ENCODE measurements around the gene COA1. TPM values are rescaled to one million over a fixed set of nuclear protein-coding genes. Genes with fewer than 3 reads are reported as not detected.

The COA1 gene
- polyA plus RNA-seq, 3 donors: 25.6 to 57.8 (median 56.2) TPM

DNA sequence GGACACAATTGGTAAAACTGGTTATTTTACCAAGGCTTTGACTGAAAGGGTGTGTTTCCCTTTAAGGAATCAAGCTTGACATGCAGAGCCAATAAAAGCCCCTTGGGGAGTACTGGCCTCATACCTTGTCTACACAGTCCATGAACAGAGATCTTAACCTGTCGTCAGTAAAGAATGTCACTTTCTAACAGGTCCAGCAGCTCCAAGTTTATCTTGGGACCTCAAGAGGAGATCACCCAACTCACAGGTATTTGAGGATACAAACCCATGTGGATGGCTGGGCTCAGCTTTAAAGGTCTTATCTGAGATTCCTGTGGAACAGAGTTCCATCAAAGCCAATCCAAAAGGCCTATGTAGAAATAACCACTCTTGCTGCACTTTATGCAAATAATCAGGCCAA is 61.3 kb downstream of the COA1 start:
- H3K9ac ChIP-seq (ENCODE audit: insufficient read depth, low read length, poor library complexity, severe bottlenecking): no peak overlapping the region
- no peak overlapping the region for H2AFZ ChIP-seq (ENCODE audit: insufficient read depth, low read depth, low read length, poor library complexity, severe bottlenecking)
- H3K36me3 ChIP-seq (replicated peaks in 1 of 2; ENCODE audit: control insufficient read depth in 1 of 2, insufficient read depth in 2 of 2, low read length in 2 of 2): peaks cover 0 to under 1% of the 10 kb centered on the region in 2 donors
- TF ChIP-seq, protein P1, sequence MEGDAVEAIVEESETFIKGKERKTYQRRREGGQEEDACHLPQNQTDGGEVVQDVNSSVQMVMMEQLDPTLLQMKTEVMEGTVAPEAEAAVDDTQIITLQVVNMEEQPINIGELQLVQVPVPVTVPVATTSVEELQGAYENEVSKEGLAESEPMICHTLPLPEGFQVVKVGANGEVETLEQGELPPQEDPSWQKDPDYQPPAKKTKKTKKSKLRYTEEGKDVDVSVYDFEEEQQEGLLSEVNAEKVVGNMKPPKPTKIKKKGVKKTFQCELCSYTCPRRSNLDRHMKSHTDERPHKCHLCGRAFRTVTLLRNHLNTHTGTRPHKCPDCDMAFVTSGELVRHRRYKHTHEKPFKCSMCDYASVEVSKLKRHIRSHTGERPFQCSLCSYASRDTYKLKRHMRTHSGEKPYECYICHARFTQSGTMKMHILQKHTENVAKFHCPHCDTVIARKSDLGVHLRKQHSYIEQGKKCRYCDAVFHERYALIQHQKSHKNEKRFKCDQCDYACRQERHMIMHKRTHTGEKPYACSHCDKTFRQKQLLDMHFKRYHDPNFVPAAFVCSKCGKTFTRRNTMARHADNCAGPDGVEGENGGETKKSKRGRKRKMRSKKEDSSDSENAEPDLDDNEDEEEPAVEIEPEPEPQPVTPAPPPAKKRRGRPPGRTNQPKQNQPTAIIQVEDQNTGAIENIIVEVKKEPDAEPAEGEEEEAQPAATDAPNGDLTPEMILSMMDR (IDR thresholded peaks at IDR 0.05): no peak
- H3K36me3 Mint-ChIP-seq: peaks cover 17 to 27% of the 10 kb centered on the region in 2 donors
- peaks cover 13% of the 10 kb centered on the region for H4K20me1 ChIP-seq (ENCODE audit: insufficient read depth, low read length)
- no peak overlapping the region for H3K4me3 Mint-ChIP-seq
- no peaks in the 10 kb centered on the region for H3K27me3 ChIP-seq (ENCODE audit: control insufficient read depth in 2 of 2, insufficient read depth in 2 of 2, low read length in 2 of 2)
- H3K27ac ChIP-seq (ENCODE audit: low read depth in 1 of 2, low read length in 2 of 2): no peak overlapping the region
- intact Hi-C loops (cut with micrococcal nuclease): no loop called here
- H3K4me1 ChIP-seq (ENCODE audit: control insufficient read depth in 1 of 2, insufficient read depth in 2 of 2, low read length in 2 of 2): no peaks in the 10 kb centered on the region
- peaks cover 10 to 25% (median 19%) of the 10 kb centered on the region in 7 donors for H3K9me3 Mint-ChIP-seq
- peaks cover 6 to 16% of the 10 kb centered on the region in 2 donors for H3K9me3 ChIP-seq (replicated peaks in 1 of 2; ENCODE audit: control insufficient read depth in 1 of 2, insufficient read depth in 1 of 2, low read length in 2 of 2)
- H3K4me2 ChIP-seq (replicated peaks; ENCODE audit: extremely low read depth, low read length, poor library complexity, severe bottlenecking): no peak overlapping the region
- peaks cover 8% of the 10 kb centered on the region for H3K4me1 Mint-ChIP-seq
- peaks cover 83% of the 10 kb centered on the region for H3K79me2 ChIP-seq (ENCODE audit: insufficient read depth, low read length)
- H3K27ac Mint-ChIP-seq: no peak overlapping the region
- no peak overlapping the region for H3K4me3 ChIP-seq (replicated peaks in 1 of 3; ENCODE audit: low read depth in 2 of 3, low read length in 3 of 3)
- no peaks in the 10 kb centered on the region for H3K27me3 Mint-ChIP-seq (ENCODE audit: low read depth in 3 of 3)
- DNase-seq: no peak
- 90% methylated on average over 1 of the region's 1 CpG for WGBS (ENCODE audit: insufficient coverage)

DNA sequence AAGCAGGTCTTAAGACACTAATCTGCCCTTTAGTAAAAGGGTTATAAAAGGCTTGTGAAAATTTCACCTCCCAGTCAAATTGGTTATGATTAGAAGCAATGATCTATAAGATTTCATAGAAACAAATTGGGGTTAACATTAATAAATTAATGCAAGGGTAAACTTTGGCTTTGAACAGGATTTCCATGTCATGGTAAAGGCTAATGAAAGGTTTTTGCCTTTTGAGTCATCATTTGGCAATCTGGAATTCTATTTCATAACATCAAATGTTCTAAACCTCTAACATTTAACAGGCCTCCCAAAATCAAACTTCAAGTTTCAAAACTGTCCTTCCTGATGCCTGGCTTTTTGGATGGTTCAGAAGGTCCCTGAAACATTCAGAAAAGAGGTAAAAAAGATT is 62.4 kb downstream of the COA1 start:
- Mint-ChIP-seq H3K36me3 (peaks cover 20 to 33% of the 10 kb centered on the region in 2 donors), H3K4me1 (peaks cover 8% of the 10 kb centered on the region), H3K27me3 (ENCODE audit: low read depth in 3 of 3) (no peaks in the 10 kb centered on the region), H3K27ac (no peak overlapping the region), H3K9me3 (peaks cover under 1 to 15% (median 12%) of the 10 kb centered on the region in 7 donors), H3K4me3 (no peak overlapping the region)
- TF ChIP-seq, protein P1 (IDR thresholded peaks at IDR 0.05): no peak
- Histone ChIP-seq H3K9me3 (replicated peaks in 1 of 2; ENCODE audit: control insufficient read depth in 1 of 2, insufficient read depth in 1 of 2, low read length in 2 of 2) (peaks cover 3 to 10% of the 10 kb centered on the region in 2 donors), H3K36me3 (replicated peaks in 1 of 2; ENCODE audit: control insufficient read depth in 1 of 2, insufficient read depth in 2 of 2, low read length in 2 of 2) (peaks cover 2 to 7% of the 10 kb centered on the region in 2 donors), H4K20me1 (ENCODE audit: insufficient read depth, low read length) (peaks cover 13% of the 10 kb centered on the region), H3K79me2 (ENCODE audit: insufficient read depth, low read length) (peaks cover 79% of the 10 kb centered on the region), H3K9ac (ENCODE audit: insufficient read depth, low read length, poor library complexity, severe bottlenecking) (no peak overlapping the region), H2AFZ (ENCODE audit: insufficient read depth, low read depth, low read length, poor library complexity, severe bottlenecking) (no peak overlapping the region), H3K4me1 (ENCODE audit: control insufficient read depth in 1 of 2, insufficient read depth in 2 of 2, low read length in 2 of 2) (no peaks in the 10 kb centered on the region), H3K27me3 (ENCODE audit: control insufficient read depth in 2 of 2, insufficient read depth in 2 of 2, low read length in 2 of 2) (no peaks in the 10 kb centered on the region), H3K27ac (ENCODE audit: low read depth in 1 of 2, low read length in 2 of 2) (no peak overlapping the region), H3K4me2 (replicated peaks; ENCODE audit: extremely low read depth, low read length, poor library complexity, severe bottlenecking) (no peak overlapping the region), H3K4me3 (replicated peaks in 1 of 3; ENCODE audit: low read depth in 2 of 3, low read length in 3 of 3) (no peak overlapping the region)
- intact Hi-C loops (cut with micrococcal nuclease): no loop called here
- no peak for DNase-seq
